Neural cell (in vitro differentiated cells): ENCODE data around the gene PRSS50. TPM values are rescaled to one million over a fixed set of nuclear protein-coding genes. Genes with fewer than 3 reads are reported as not detected.

Source experiments
- H2AFZ ChIP-seq: fragments of 200-600, 300-800 bp; sonication (generic), shearing (Covaris generic); 2 replicates; pipeline ENCODE4 v1.6.0; 2014; ENCODE audit warnings: low read depth, mild to moderate bottlenecking, antibody characterized with exemption, low read length, moderate library complexity
- H3F3A ChIP-seq: fragments of 200-600 bp; shearing (Covaris generic); 2 replicates; pipeline ENCODE4 v1.6.1; 2016; ENCODE audit warnings: mild to moderate bottlenecking, moderate library complexity, mixed read lengths, antibody characterized with exemption, low read length; ENCODE audit not compliant: insufficient read depth, poor library complexity, severe bottlenecking
- H3K27ac ChIP-seq: fragments of 200-600, 300-800 bp; sonication (generic), shearing (Covaris generic); 2 replicates; pipeline ENCODE4 v1.5.1; 2014; ENCODE audit warnings: mild to moderate bottlenecking, low read length, moderate library complexity
- H3K27me3 ChIP-seq: fragments of 300-800, 200-600 bp; sonication (generic), shearing (Covaris generic); 2 replicates; pipeline ENCODE4 v1.6.0; 2014; ENCODE audit warnings: mild to moderate bottlenecking, low read depth, low read length, moderate library complexity; ENCODE audit not compliant: insufficient read depth
- H3K36me3 ChIP-seq: fragments of 300-800, 200-600 bp; sonication (generic), shearing (Covaris generic); 2 replicates; pipeline ENCODE4 v1.5.1; 2014; ENCODE audit warnings: mild to moderate bottlenecking, antibody characterized with exemption, low read length, moderate library complexity; ENCODE audit not compliant: insufficient read depth
- H3K4me2 ChIP-seq: fragments of 300-800, 200-600 bp; sonication (generic), shearing (Covaris generic); 2 replicates; pipeline ENCODE4 v1.6.0; 2014; ENCODE audit warnings: mild to moderate bottlenecking, low read length
- H3K4me3 ChIP-seq: fragments of 300-800, 200-600 bp; sonication (generic), shearing (Covaris generic); 2 replicates; pipeline ENCODE4 v1.5.1; 2014; ENCODE audit warnings: mild to moderate bottlenecking, low read length, moderate library complexity
- H3K79me2 ChIP-seq: fragments of 200-600 bp; shearing (Covaris generic); replicated peaks from 2 replicates; pipeline ENCODE4 v1.6.0; 2014; ENCODE audit warnings: mild to moderate bottlenecking, low read length, moderate library complexity; ENCODE audit not compliant: insufficient read depth
- H3K9ac ChIP-seq: fragments of 300-800, 200-600 bp; sonication (generic), shearing (Covaris generic); 2 replicates; pipeline ENCODE4 v1.6.1; 2016; ENCODE audit warnings: mild to moderate bottlenecking, low read length, mixed read lengths
- H3K9me2 ChIP-seq: fragments of 200-600 bp; shearing (Covaris generic); 2 replicates; pipeline ENCODE4 v1.6.1; 2016; ENCODE audit warnings: mild to moderate bottlenecking, low read length, mixed read lengths; ENCODE audit not compliant: insufficient read depth
- H3K9me3 ChIP-seq: fragments of 200-600, 300-800 bp; sonication (generic), shearing (Covaris generic); 2 replicates; pipeline ENCODE4 v1.6.1; 2016; ENCODE audit warnings: mild to moderate bottlenecking, mixed run types, low read length, moderate library complexity, mixed read lengths
- H4K20me1 ChIP-seq: fragments of 200-600 bp; shearing (Covaris generic); 2 replicates; pipeline ENCODE4 v1.6.1; 2016; ENCODE audit warnings: mild to moderate bottlenecking, mixed run types; ENCODE audit not compliant: insufficient read depth
- CTCF ChIP-seq: fragments of 450-650 bp; IDR thresholded peaks from 2 replicates; pipeline ENCODE4 v1.5.1; 2014; ENCODE audit warnings: antibody characterized with exemption, mild to moderate bottlenecking, moderate library complexity; ENCODE audit not compliant: poor library complexity, severe bottlenecking
- EP300 ChIP-seq: fragments of 450-650 bp; conservative IDR thresholded peaks from 2 replicates; pipeline ENCODE4 v1.6.1; 2014; ENCODE audit warnings: antibody characterized with exemption, mild to moderate bottlenecking, moderate library complexity; ENCODE audit not compliant: poor library complexity, severe bottlenecking
- EZH2 ChIP-seq: fragments of 200-600, 300-800 bp; shearing (Covaris generic), sonication (generic); IDR thresholded peaks from 2 replicates; pipeline ENCODE4 v1.6.1; 2014; ENCODE audit warnings: antibody characterized with exemption, low read length, borderline replicate concordance, mild to moderate bottlenecking; ENCODE audit not compliant: insufficient read depth, poor library complexity, severe bottlenecking
- MXI1 ChIP-seq: fragments of 450-650 bp; conservative IDR thresholded peaks from 2 replicates; pipeline ENCODE4 v1.6.1; 2014; ENCODE audit warnings: antibody characterized with exemption, mild to moderate bottlenecking; ENCODE audit not compliant: poor library complexity, severe bottlenecking
- POLR2AphosphoS5 ChIP-seq: IDR thresholded peaks from 2 replicates; pipeline ENCODE4 v1.6.1; 2012
- RAD21 ChIP-seq: fragments of 450-650 bp; conservative IDR thresholded peaks from 2 replicates; pipeline ENCODE4 v1.6.1; 2014; ENCODE audit warnings: antibody characterized with exemption, mild to moderate bottlenecking, moderate library complexity
- SMC3 ChIP-seq: fragments of 450-650 bp; conservative IDR thresholded peaks from 2 replicates; pipeline ENCODE4 v1.6.1; 2014; ENCODE audit warnings: antibody characterized with exemption, mild to moderate bottlenecking, moderate library complexity; ENCODE audit not compliant: poor library complexity
- TAF1 ChIP-seq: IDR thresholded peaks from 2 replicates; pipeline ENCODE4 v1.6.1; 2012; ENCODE audit warnings: low read depth
- polyA plus RNA-seq: library from polyadenylated mRNA; depleted of rRNA; stranded (reverse); fragments of >200 nt; gene quantifications from 2 replicates; pipeline ENCODE4 v1.2.3, GENCODE V29; 2014
- TF ChIP-seq, protein P1 (sequence below): IDR thresholded peaks from 2 replicates; pipeline ENCODE4 v1.6.1; 2012; ENCODE audit warnings: borderline replicate concordance

Gene PRSS50
- polyA plus RNA-seq, 1 donor from 2014 or later: not detected

DNA sequence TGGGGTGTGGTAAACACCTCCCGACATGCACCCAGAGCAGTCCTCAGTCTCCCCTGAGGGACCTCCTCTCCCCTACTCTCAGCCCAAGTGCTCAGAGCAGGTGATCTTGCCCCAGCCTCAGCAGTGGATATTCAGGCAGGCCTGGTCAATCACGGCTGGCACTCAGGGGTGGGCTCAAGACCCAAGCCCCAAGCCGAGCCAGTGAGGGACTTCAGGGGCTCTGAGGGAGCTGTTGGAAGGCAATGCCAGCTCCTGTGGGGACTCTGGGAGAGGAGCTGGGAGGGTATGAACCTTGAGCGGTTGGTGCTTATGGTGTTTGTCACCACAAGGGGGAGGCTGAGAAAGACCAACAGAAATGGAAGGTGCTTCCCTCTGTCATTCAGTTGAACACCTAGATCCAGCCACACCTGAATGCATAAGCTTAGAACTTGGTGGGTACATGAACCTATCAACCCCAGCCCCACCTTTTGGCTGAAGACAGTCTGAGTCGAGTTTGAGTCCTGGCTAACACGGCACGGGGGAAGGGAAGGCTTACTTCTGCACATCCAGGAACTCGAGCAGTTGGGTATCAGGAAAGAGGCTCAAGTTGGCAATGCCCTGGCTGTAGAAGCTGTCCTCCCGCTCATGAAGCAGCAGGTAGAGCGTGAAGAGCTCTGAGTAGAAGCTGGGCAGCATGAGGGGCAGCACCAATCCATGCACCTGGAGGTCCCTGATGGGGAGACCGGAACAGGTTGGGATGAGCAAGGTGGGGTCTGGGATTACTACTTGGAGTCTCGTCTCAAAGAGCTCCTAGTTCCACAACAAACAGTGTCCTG lies 43.4 kb downstream of the PRSS50 start:
- Histone ChIP-seq H3K36me3 (no peaks in the 10 kb centered on the region), H2AFZ (no peak overlapping the region), H3K9me2 (no peaks in the 10 kb centered on the region), H3K4me2 (no peak overlapping the region), H4K20me1 (no peaks in the 10 kb centered on the region), H3K79me2 (no peaks in the 10 kb centered on the region), H3K4me3 (no peak overlapping the region), H3F3A (no peaks in the 10 kb centered on the region), H3K27ac (no peak overlapping the region), H3K9me3 (no peaks in the 10 kb centered on the region), H3K9ac (no peak overlapping the region), H3K27me3 (no peaks in the 10 kb centered on the region)
- no peak for TF ChIP-seq EP300
- TF ChIP-seq TAF1: no peak
- no peak for TF ChIP-seq CTCF

- no peak overlapping the region for H3K27ac ChIP-seq
- no peaks in the 10 kb centered on the region for H3F3A ChIP-seq
- TF ChIP-seq POLR2AphosphoS5 (no peak), SMC3 (no peak), EZH2 (no peak), CTCF (no peak), RAD21 (no peak), TAF1 (no peak), EP300 (no peak), MXI1 (no peak)
- TF ChIP-seq, protein P1, sequence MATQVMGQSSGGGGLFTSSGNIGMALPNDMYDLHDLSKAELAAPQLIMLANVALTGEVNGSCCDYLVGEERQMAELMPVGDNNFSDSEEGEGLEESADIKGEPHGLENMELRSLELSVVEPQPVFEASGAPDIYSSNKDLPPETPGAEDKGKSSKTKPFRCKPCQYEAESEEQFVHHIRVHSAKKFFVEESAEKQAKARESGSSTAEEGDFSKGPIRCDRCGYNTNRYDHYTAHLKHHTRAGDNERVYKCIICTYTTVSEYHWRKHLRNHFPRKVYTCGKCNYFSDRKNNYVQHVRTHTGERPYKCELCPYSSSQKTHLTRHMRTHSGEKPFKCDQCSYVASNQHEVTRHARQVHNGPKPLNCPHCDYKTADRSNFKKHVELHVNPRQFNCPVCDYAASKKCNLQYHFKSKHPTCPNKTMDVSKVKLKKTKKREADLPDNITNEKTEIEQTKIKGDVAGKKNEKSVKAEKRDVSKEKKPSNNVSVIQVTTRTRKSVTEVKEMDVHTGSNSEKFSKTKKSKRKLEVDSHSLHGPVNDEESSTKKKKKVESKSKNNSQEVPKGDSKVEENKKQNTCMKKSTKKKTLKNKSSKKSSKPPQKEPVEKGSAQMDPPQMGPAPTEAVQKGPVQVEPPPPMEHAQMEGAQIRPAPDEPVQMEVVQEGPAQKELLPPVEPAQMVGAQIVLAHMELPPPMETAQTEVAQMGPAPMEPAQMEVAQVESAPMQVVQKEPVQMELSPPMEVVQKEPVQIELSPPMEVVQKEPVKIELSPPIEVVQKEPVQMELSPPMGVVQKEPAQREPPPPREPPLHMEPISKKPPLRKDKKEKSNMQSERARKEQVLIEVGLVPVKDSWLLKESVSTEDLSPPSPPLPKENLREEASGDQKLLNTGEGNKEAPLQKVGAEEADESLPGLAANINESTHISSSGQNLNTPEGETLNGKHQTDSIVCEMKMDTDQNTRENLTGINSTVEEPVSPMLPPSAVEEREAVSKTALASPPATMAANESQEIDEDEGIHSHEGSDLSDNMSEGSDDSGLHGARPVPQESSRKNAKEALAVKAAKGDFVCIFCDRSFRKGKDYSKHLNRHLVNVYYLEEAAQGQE: no peak
- no peaks in the 10 kb centered on the region for H4K20me1 ChIP-seq
- H3K27me3 ChIP-seq: no peaks in the 10 kb centered on the region
- no peaks in the 10 kb centered on the region for H3K79me2 ChIP-seq
- no peaks in the 10 kb centered on the region for H3K9me2 ChIP-seq
- no peaks in the 10 kb centered on the region for H3K36me3 ChIP-seq
- H3K4me2 ChIP-seq: no peak overlapping the region
- no peak overlapping the region for H3K4me3 ChIP-seq
- no peaks in the 10 kb centered on the region for H3K9me3 ChIP-seq
- no peak overlapping the region for H2AFZ ChIP-seq
- H3K9ac ChIP-seq: no peak overlapping the region
These were observed 44.3 kb downstream of the PRSS50 start for GRCh38 chr3:46673151-46674030.
